Head of caudate nucleus (tissue), 42 donors: ENCODE results near the gene PYGM.
A peak's percentile ranks its signal among the peaks of the same experiment; 100 is the strongest.

Experiments used
- DNase-seq, 42 donors: peaks; one replicate each; pipeline versions ENCODE4 v3.0.0 to v3.0.0-alpha.2; 2020 to 2021; ENCODE audit warnings: mixed read lengths in 7 of 42
- intact Hi-C: fragments of 100-400 bp; cut with DNase I; formaldehyde crosslinking; loops from one replicate; pipeline ENCODE4 v1.15.0; 2022

The PYGM gene

GRCh38 chr11:64793271-64794160 is 33.7 kb upstream of the PYGM start:
- DNase-seq: no peak

GRCh38 chr11:64792482-64792881 is 32.7 kb upstream of the PYGM start:
- intact Hi-C loops: no loop called here
- DNase-seq: no peak

More at GRCh38 chr11:64793271-64794160, 33.7 kb upstream of the PYGM start:
- intact Hi-C loops: no loop called here

GRCh38 chr11:64791781-64792291 is 32.1 kb upstream of the PYGM start:
- intact Hi-C loops: no loop called here
- peak in 2 of 42 donors; percentile 1 to 19 for DNase-seq

GRCh38 chr11:64790205-64791095 is 30.7 kb upstream of the PYGM start:
- intact Hi-C loops: no loop called here
- peak in 2 of 42 donors; percentile 11 to 29 for DNase-seq

- DNase-seq: peak in 3 of 42 donors; percentile 9 to 27 (median 13)
- intact Hi-C loops: no loop called here
Measured at GRCh38 chr11:64789331-64790204, 29.8 kb upstream of the PYGM start.

GRCh38 chr11:64788321-64789215 is 28.8 kb upstream of the PYGM start:
- intact Hi-C loops: no loop called here
- peak in 4 of 42 donors; percentile 0 to 34 (median 12) for DNase-seq

GRCh38 chr11:64787526-64788320 is 27.9 kb upstream of the PYGM start:
- DNase-seq: peak in 40 of 42 donors; percentile 32 to 84 (median 64)
- intact Hi-C loops: no loop called here

- peak in 5 of 42 donors; percentile 0 to 15 (median 7) for DNase-seq
- intact Hi-C loops: no loop called here
Measured at GRCh38 chr11:64786308-64786707, 26.5 kb upstream of the PYGM start.

- DNase-seq: peak in 2 of 42 donors; percentile 6 to 19
- intact Hi-C loops: no loop called here
Measured at GRCh38 chr11:64784813-64785581, 25.2 kb upstream of the PYGM start.

- intact Hi-C loops: no loop called here
- peak; percentile 98 to 100 (median 100) for DNase-seq
Measured at GRCh38 chr11:64778473-64779298, 18.9 kb upstream of the PYGM start, which contains the start of gene SF1. TSS of gene SF1 (minus strand) at chr11:64778542. CDS start at chr11:64778392, 150 bp downstream.

- intact Hi-C loops: no loop called here
- DNase-seq: no peak
Measured at GRCh38 chr11:64778223-64778472, 18.4 kb upstream of the PYGM start.

GRCh38 chr11:64777449-64778222 is 17.9 kb upstream of the PYGM start:
- intact Hi-C loops: no loop called here

GRCh38 chr11:64776875-64777274 is 17.1 kb upstream of the PYGM start:
- intact Hi-C loops: no loop called here
- peak in 2 of 42 donors; percentile 3 to 15 for DNase-seq

More at GRCh38 chr11:64777449-64778222, 17.9 kb upstream of the PYGM start:
- DNase-seq: peak in 41 of 42 donors; percentile 42 to 90 (median 79)

GRCh38 chr11:64776425-64776824 is 16.7 kb upstream of the PYGM start:
- intact Hi-C loops: no loop called here
- no peak for DNase-seq
